Measurements from ENCODE around the gene NRG2. TPM values are rescaled to one million over a fixed set of nuclear protein-coding genes. Genes with fewer than 3 reads are reported as not detected.

The NRG2 gene
- total RNA-seq, 4 donors from 2014 or later: 2.5 to 21.2 (median 4.5) TPM; not detected in 1

GRCh38 chr5:139895046-139895445, 148.1 kb downstream of the NRG2 start:
- Histone ChIP-seq H3K9me3 (no peaks in the 10 kb centered on the region), H3K27ac (no peak overlapping the region), H3K36me3 (no peaks in the 10 kb centered on the region), H3K27me3 (no peaks in the 10 kb centered on the region), H3K4me3 (no peak overlapping the region), H3K4me1 (no peaks in the 10 kb centered on the region)
- TF ChIP-seq, protein P1, sequence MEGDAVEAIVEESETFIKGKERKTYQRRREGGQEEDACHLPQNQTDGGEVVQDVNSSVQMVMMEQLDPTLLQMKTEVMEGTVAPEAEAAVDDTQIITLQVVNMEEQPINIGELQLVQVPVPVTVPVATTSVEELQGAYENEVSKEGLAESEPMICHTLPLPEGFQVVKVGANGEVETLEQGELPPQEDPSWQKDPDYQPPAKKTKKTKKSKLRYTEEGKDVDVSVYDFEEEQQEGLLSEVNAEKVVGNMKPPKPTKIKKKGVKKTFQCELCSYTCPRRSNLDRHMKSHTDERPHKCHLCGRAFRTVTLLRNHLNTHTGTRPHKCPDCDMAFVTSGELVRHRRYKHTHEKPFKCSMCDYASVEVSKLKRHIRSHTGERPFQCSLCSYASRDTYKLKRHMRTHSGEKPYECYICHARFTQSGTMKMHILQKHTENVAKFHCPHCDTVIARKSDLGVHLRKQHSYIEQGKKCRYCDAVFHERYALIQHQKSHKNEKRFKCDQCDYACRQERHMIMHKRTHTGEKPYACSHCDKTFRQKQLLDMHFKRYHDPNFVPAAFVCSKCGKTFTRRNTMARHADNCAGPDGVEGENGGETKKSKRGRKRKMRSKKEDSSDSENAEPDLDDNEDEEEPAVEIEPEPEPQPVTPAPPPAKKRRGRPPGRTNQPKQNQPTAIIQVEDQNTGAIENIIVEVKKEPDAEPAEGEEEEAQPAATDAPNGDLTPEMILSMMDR (IDR thresholded peaks at IDR 0.05): no peak
- TF ChIP-seq POLR2A (IDR thresholded peaks at IDR 0.05): no peak
- intact Hi-C loops (cut with DNase I; ENCODE audit: low total_unique reads): no loop called here
- DNase-seq: no peak

DNA sequence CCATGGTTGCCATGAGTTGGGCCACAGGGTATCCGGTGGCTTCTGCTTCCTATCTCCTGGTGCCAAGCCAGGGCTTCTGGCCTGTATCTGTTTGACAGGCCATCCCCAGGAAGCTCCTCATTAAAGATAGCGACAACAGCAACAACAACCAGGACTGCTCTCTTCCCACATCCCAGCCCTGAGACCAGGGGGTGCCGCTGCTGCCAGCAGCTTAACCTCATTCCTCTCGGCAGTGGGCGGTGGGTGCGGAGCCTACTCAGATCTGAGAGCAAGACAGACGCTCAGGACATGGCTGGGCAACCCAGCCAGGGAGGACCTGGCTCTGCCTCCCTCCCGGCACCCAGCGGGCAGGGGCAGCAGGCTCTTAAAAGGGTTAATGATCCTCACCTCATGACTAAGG, 149.2 kb downstream of the NRG2 start:
- no peak overlapping the region for H3K27ac ChIP-seq
- H3K9me3 ChIP-seq: no peaks in the 10 kb centered on the region
- H3K4me1 ChIP-seq: no peaks in the 10 kb centered on the region
- DNase-seq: no peak
- TF ChIP-seq POLR2A (IDR thresholded peaks at IDR 0.05): no peak
- TF ChIP-seq, protein P1 (IDR thresholded peaks at IDR 0.05): no peak
- intact Hi-C loops (cut with DNase I; ENCODE audit: low total_unique reads): no loop called here
- H3K36me3 ChIP-seq: no peaks in the 10 kb centered on the region
- no peak overlapping the region for H3K4me3 ChIP-seq
- no peaks in the 10 kb centered on the region for H3K27me3 ChIP-seq

GRCh38 chr5:139889410-139889809, 153.7 kb downstream of the NRG2 start:
- H3K27me3 ChIP-seq: no peaks in the 10 kb centered on the region
- H3K4me1 ChIP-seq: no peaks in the 10 kb centered on the region
- no peaks in the 10 kb centered on the region for H3K36me3 ChIP-seq
- intact Hi-C loops (cut with DNase I; ENCODE audit: low total_unique reads): no loop called here
- no peak overlapping the region for H3K27ac ChIP-seq
- TF ChIP-seq, protein P1 (IDR thresholded peaks at IDR 0.05): no peak
- TF ChIP-seq POLR2A (IDR thresholded peaks at IDR 0.05): no peak
- no peak for DNase-seq
- H3K4me3 ChIP-seq: no peak overlapping the region
- H3K9me3 ChIP-seq: no peaks in the 10 kb centered on the region

DNA sequence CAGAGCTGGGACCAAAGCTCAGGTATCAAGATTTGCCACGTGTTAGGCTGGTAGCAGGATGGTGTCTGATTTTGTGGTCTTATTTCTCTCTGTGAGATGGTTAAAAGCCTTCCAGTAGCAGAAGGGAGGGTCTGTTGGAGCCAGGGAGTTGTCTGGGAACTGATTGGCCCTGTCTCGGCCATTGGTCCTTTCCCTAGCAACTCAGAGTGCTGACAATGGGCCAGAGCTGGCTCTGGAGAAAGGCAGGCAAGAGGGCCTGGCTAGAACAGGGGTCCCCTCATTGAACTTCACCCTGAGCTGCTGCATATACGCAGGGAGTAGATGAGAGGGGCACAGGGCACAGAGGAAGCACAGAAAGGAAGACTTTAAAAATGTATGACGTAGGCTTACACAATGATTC, 154.7 kb downstream of the NRG2 start:
- intact Hi-C loops (cut with DNase I; ENCODE audit: low total_unique reads): no loop called here

DNA sequence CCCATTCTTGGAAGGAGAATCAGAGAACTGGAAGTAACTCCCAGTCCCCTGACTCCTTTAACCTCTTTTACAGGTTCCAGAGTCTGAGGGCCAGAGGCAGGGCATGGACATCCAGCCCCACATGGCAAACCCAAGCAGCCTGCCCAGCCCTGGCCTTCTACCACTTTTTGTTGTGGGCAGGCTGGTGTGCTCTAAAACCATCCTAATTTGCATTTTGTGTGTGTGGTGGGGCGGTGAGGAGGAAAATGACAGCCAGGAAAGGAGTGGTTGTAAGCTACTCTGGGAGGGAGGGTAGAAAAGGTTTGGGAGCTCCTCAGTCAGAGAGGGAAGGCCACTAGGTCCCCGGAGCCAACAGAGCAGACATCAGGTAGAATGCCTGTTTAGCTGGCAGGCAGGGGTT, 156.9 kb downstream of the NRG2 start:
- Histone ChIP-seq H3K4me1 (no peaks in the 10 kb centered on the region), H3K9me3 (no peaks in the 10 kb centered on the region), H3K27ac (no peak overlapping the region), H3K27me3 (no peaks in the 10 kb centered on the region), H3K36me3 (no peaks in the 10 kb centered on the region), H3K4me3 (no peak overlapping the region)
- DNase-seq: no peak
- no peak for TF ChIP-seq POLR2A (IDR thresholded peaks at IDR 0.05)
- TF ChIP-seq, protein P1 (IDR thresholded peaks at IDR 0.05): no peak
- intact Hi-C loops (cut with DNase I; ENCODE audit: low total_unique reads): no loop called here

More for the DNA sequence above, 154.7 kb downstream of the NRG2 start:
- H3K36me3 ChIP-seq: no peaks in the 10 kb centered on the region
- TF ChIP-seq POLR2A (IDR thresholded peaks at IDR 0.05): no peak
- TF ChIP-seq, protein P1 (IDR thresholded peaks at IDR 0.05): no peak
- H3K27me3 ChIP-seq: no peaks in the 10 kb centered on the region
- DNase-seq: no peak
- H3K4me1 ChIP-seq: no peaks in the 10 kb centered on the region
- no peak overlapping the region for H3K4me3 ChIP-seq
- H3K9me3 ChIP-seq: no peaks in the 10 kb centered on the region
- no peak overlapping the region for H3K27ac ChIP-seq

Data from uterus (tissue), 4 donors.